Measurements from ENCODE around the gene DNASE1L1. TPM values are rescaled to one million over a fixed set of nuclear protein-coding genes. Genes with fewer than 3 reads are reported as not detected.

Gene DNASE1L1
- total and polyA plus RNA-seq, 2 of the 13 experiments (the other 11 are each of a cell fraction or from before 2014, with no cell fraction given) = 4.7 to 12.3 TPM

DNA sequence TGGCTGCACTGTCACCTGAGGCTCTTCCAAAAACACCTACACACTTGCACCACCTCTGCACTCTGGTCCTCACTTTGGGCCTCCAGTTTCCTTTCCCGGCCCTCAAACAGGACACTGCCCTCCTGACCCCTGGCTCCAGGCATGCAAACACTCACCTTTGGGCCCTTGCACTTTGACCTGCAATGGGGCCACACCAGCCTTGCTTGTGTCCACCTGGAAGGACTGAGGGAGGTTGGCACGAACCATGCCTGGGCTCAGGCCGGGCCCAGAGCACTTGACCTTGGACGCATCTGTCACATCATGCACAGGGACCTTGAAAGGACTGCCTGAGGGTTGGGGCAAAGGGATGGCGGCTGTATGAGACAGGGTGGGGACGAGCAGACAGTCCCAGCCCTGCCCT is 50.2 kb downstream of the DNASE1L1 start (continued):
- peak; percentile 81 for TF ChIP-seq ZNF687 (CRISPR knock-in tag; IDR thresholded peaks at IDR 0.05)
- TF ChIP-seq, protein P1, sequence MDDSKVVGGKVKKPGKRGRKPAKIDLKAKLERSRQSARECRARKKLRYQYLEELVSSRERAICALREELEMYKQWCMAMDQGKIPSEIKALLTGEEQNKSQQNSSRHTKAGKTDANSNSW (CRISPR knock-in tag; IDR thresholded peaks at IDR 0.05; ENCODE audit: borderline replicate concordance) = no peak
- no peak for TF ChIP-seq ZMYM2 (CRISPR knock-in tag; IDR thresholded peaks at IDR 0.05)
- no peak for TF ChIP-seq ASH2L (IDR thresholded peaks at IDR 0.05; ENCODE audit: insufficient read length, low read depth, low read length)
- TF ChIP-seq NKX3-1 (CRISPR knock-in tag; IDR thresholded peaks at IDR 0.05) = no peak
- TF ChIP-seq MAFK (conservative IDR thresholded peaks at IDR 0.05 in 1 of 2, IDR thresholded peaks at IDR 0.05 in 1 of 2; ENCODE audit: low read length in 2 of 2) = no peak
- TF ChIP-seq ZNF766 (CRISPR knock-in tag; IDR thresholded peaks at IDR 0.05; ENCODE audit: borderline replicate concordance) = no peak
- no peak for TF ChIP-seq CHD4 (IDR thresholded peaks at IDR 0.05; ENCODE audit: borderline replicate concordance, low read length)
- TF ChIP-seq SOX6 (IDR thresholded peaks at IDR 0.05) = no peak
- TF ChIP-seq SOX6 (CRISPR knock-in tag; IDR thresholded peaks at IDR 0.05) = no peak; the same call in 1 of the 2 replicates
- no peak for TF ChIP-seq TCF7 (IDR thresholded peaks at IDR 0.05; ENCODE audit: low read depth)
- TF ChIP-seq ZNF788 (CRISPR knock-in tag; IDR thresholded peaks at IDR 0.05; ENCODE audit: borderline replicate concordance) = no peak; the same call in 1 of the 2 replicates
- TF ChIP-seq JDP2 (CRISPR knock-in tag; IDR thresholded peaks at IDR 0.05; ENCODE audit: borderline replicate concordance) = no peak
- no peak for TF ChIP-seq CCDC6 (CRISPR knock-in tag; IDR thresholded peaks at IDR 0.05)
- TF ChIP-seq, protein P2, sequence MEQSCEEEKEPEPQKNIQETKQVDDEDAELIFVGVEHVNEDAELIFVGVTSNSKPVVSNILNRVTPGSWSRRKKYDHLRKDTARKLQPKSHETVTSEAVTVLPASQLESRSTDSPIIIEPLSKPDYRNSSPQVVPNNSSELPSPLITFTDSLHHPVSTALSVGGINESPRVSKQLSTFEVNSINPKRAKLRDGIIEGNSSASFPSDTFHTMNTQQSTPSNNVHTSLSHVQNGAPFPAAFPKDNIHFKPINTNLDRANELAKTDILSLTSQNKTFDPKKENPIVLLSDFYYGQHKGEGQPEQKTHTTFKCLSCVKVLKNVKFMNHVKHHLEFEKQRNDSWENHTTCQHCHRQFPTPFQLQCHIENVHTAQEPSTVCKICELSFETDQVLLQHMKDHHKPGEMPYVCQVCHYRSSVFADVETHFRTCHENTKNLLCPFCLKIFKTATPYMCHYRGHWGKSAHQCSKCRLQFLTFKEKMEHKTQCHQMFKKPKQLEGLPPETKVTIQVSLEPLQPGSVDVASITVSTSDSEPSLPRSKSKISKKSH (CRISPR knock-in tag; IDR thresholded peaks at IDR 0.05; ENCODE audit: borderline replicate concordance) = no peak
- TF ChIP-seq TMF1 (CRISPR knock-in tag; IDR thresholded peaks at IDR 0.05; ENCODE audit: low read depth) = no peak
- TF ChIP-seq ESRRA (CRISPR knock-in tag; IDR thresholded peaks at IDR 0.05; ENCODE audit: low read depth) = peak; percentile 60; the same call in 1 of the 2 replicates
- TF ChIP-seq, protein P3, sequence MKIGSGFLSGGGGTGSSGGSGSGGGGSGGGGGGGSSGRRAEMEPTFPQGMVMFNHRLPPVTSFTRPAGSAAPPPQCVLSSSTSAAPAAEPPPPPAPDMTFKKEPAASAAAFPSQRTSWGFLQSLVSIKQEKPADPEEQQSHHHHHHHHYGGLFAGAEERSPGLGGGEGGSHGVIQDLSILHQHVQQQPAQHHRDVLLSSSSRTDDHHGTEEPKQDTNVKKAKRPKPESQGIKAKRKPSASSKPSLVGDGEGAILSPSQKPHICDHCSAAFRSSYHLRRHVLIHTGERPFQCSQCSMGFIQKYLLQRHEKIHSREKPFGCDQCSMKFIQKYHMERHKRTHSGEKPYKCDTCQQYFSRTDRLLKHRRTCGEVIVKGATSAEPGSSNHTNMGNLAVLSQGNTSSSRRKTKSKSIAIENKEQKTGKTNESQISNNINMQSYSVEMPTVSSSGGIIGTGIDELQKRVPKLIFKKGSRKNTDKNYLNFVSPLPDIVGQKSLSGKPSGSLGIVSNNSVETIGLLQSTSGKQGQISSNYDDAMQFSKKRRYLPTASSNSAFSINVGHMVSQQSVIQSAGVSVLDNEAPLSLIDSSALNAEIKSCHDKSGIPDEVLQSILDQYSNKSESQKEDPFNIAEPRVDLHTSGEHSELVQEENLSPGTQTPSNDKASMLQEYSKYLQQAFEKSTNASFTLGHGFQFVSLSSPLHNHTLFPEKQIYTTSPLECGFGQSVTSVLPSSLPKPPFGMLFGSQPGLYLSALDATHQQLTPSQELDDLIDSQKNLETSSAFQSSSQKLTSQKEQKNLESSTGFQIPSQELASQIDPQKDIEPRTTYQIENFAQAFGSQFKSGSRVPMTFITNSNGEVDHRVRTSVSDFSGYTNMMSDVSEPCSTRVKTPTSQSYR (CRISPR knock-in tag; IDR thresholded peaks at IDR 0.05; ENCODE audit: borderline replicate concordance) = no peak
- no peak for TF ChIP-seq USF2 (IDR thresholded peaks at IDR 0.05; ENCODE audit: low read depth, low read length)
- no peak for TF ChIP-seq USF2 (CRISPR knock-in tag; IDR thresholded peaks at IDR 0.05; ENCODE audit: borderline replicate concordance)

Data from HepG2 (cell line).